Upper lobe of left lung (tissue), 4 donors: Measurements from ENCODE around the gene ALDOB.

Source experiments
- CTCF ChIP-seq, 6 experiments: fragments of 450-650 bp in 4 of 6; fragments of 200-600 bp in 2 of 6; sonication (generic) in 2 of 6; IDR thresholded peaks; one replicate each; pipeline ENCODE4 v1.5.1; 2016 to 2019; ENCODE audit warnings: antibody characterized with exemption in 6 of 6
- EP300 ChIP-seq, 4 donors: sonication (generic); formaldehyde crosslinking; IDR thresholded peaks; one replicate each; pipeline ENCODE4 v1.5.1; 2017; ENCODE audit warnings: antibody characterized with exemption in 4 of 4, control low read depth in 2 of 4
- POLR2A ChIP-seq, 4 donors: fragments of 450-650 bp; IDR thresholded peaks; one replicate each; pipeline ENCODE4 v1.5.1; 2016 to 2017; ENCODE audit warnings: antibody characterized with exemption in 4 of 4, mild to moderate bottlenecking in 2 of 4
- POLR2AphosphoS5 ChIP-seq, 2 donors: sonication (generic); formaldehyde crosslinking; IDR thresholded peaks; one replicate each; pipeline ENCODE4 v1.5.1; 2017; ENCODE audit warnings: antibody characterized with exemption in 2 of 2

GRCh38 chr9:101398068-101398929 is 37.3 kb downstream of the ALDOB start, which contains the start of the genes MRPL50 and ZNF189:
- TF ChIP-seq POLR2AphosphoS5 (IDR thresholded peaks at IDR 0.05) (peak; percentile 89 to 92), CTCF (IDR thresholded peaks at IDR 0.05) (no peak), EP300 (IDR thresholded peaks at IDR 0.05) (no peak), POLR2A (IDR thresholded peaks at IDR 0.05) (peak in 3 of 4 donors; percentile 84 to 86 (median 85))
